ENCODE measurements around the gene NME7.

The NME7 gene

DNA sequence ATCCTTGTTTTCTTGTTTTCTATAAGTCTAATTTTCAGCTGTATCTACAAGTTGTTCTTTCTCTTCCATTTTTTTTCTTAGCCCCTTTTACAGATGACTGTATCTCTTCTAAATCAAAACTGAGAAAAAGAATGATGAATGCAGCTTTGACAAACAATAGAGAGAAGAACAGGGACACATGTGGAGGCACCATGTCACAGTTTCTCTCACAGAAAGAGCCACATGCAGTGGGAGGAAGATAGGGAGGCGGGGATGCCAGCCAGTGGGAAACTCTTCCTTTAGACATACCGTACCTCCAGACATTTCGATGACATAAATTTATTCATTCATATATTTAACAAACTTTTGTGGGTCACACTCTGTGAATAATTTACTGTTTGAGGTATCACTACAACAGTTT, 45.5 kb downstream of the NME7 start:
- Histone ChIP-seq H3K9me3 (ENCODE audit: insufficient read depth, low read depth, low read length) (no peaks in the 10 kb centered on the region), H3K4me1 (ENCODE audit: insufficient read depth, low read length, poor library complexity, severe bottlenecking) (peaks cover 10% of the 10 kb centered on the region), H3K9me2 (replicated peaks; ENCODE audit: low read depth, low read length) (no peaks in the 10 kb centered on the region), H3K4me2 (ENCODE audit: low read depth, low read length, poor library complexity, severe bottlenecking) (no peak overlapping the region), H3K36me3 (ENCODE audit: insufficient read depth, low read length) (no peaks in the 10 kb centered on the region), H3K4me3 (ENCODE audit: low read length, poor library complexity, severe bottlenecking) (no peak overlapping the region), H3K27me3 (ENCODE audit: insufficient read depth, low read length, poor library complexity, severe bottlenecking) (no peaks in the 10 kb centered on the region), H4K20me1 (ENCODE audit: insufficient read depth, low read length, poor library complexity, severe bottlenecking) (no peaks in the 10 kb centered on the region), H3K79me2 (ENCODE audit: insufficient read depth, low read length) (no peaks in the 10 kb centered on the region), H3K9ac (ENCODE audit: low read depth, low read length, poor library complexity, severe bottlenecking) (no peak overlapping the region), H3F3A (ENCODE audit: low read depth) (no peaks in the 10 kb centered on the region), H2AFZ (ENCODE audit: low read length) (no peak overlapping the region)
- no peak for TF ChIP-seq EZH2phosphoT487 (IDR thresholded peaks at IDR 0.05; ENCODE audit: borderline replicate concordance)
- TF ChIP-seq, protein P1, sequence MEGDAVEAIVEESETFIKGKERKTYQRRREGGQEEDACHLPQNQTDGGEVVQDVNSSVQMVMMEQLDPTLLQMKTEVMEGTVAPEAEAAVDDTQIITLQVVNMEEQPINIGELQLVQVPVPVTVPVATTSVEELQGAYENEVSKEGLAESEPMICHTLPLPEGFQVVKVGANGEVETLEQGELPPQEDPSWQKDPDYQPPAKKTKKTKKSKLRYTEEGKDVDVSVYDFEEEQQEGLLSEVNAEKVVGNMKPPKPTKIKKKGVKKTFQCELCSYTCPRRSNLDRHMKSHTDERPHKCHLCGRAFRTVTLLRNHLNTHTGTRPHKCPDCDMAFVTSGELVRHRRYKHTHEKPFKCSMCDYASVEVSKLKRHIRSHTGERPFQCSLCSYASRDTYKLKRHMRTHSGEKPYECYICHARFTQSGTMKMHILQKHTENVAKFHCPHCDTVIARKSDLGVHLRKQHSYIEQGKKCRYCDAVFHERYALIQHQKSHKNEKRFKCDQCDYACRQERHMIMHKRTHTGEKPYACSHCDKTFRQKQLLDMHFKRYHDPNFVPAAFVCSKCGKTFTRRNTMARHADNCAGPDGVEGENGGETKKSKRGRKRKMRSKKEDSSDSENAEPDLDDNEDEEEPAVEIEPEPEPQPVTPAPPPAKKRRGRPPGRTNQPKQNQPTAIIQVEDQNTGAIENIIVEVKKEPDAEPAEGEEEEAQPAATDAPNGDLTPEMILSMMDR (conservative IDR thresholded peaks at IDR 0.05; ENCODE audit: low read length): no peak

DNA sequence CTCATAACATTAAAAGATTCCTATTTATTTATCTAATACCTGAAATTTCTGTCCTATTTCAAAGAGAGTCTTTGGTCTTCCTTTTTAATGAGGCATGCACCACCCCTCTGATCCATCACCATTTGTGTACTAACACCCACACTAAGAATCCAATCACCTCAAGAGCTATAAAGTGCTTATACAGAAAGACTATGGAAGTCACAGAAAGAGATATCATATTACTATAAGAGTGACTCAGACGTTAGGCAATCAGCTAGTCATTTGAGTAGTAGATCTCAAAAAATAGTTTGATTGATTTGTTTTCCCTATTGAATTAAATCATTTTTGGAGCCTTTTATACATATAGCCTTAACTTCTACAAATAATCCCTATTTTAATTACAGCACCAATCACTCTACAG, 46.1 kb downstream of the NME7 start:
- no peak for TF ChIP-seq EZH2phosphoT487 (IDR thresholded peaks at IDR 0.05; ENCODE audit: borderline replicate concordance)
- TF ChIP-seq, protein P1 (conservative IDR thresholded peaks at IDR 0.05; ENCODE audit: low read length): no peak
- Histone ChIP-seq H3F3A (ENCODE audit: low read depth) (no peaks in the 10 kb centered on the region), H3K9me3 (ENCODE audit: insufficient read depth, low read depth, low read length) (no peaks in the 10 kb centered on the region), H3K27me3 (ENCODE audit: insufficient read depth, low read length, poor library complexity, severe bottlenecking) (no peaks in the 10 kb centered on the region), H3K9ac (ENCODE audit: low read depth, low read length, poor library complexity, severe bottlenecking) (no peak overlapping the region), H3K4me3 (ENCODE audit: low read length, poor library complexity, severe bottlenecking) (no peak overlapping the region), H4K20me1 (ENCODE audit: insufficient read depth, low read length, poor library complexity, severe bottlenecking) (no peaks in the 10 kb centered on the region), H3K36me3 (ENCODE audit: insufficient read depth, low read length) (no peaks in the 10 kb centered on the region), H3K9me2 (replicated peaks; ENCODE audit: low read depth, low read length) (no peaks in the 10 kb centered on the region), H3K4me2 (ENCODE audit: low read depth, low read length, poor library complexity, severe bottlenecking) (no peak overlapping the region), H2AFZ (ENCODE audit: low read length) (no peak overlapping the region), H3K4me1 (ENCODE audit: insufficient read depth, low read length, poor library complexity, severe bottlenecking) (peaks cover 4% of the 10 kb centered on the region), H3K79me2 (ENCODE audit: insufficient read depth, low read length) (no peaks in the 10 kb centered on the region)

DNA sequence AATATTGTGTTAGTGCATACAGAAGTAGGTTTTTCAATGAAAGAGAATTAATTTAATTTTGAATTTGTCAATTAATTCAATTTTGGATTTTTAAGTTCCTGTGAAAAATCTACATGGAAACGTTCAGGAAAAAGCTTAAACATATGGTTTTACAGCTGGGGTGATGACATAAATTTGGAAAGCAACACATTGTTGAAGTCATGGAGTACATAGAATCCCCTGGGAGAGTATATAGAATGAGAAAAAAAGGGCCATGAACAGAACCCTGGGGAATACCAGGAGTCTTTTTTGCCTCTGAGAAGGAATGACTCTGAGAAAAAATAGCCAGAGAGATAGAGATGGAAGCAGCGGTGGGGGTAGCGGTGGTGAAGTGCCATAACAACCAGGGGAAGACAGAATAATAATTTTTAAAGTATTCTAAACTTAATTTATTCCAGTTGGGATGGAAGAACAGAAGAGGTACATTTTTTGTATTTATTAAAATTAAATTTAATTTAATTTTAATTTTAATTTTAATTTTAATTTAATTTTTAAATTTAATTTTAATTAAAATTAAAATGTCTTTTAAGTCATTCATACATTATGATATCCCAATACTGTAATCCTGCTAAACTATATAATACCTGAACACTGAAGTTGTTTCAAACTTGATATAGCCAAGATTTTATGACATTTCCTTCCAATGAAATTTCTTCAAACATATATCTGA, 48.9 kb downstream of the NME7 start:
- no peaks in the 10 kb centered on the region for H3K36me3 ChIP-seq (ENCODE audit: insufficient read depth, low read length)
- TF ChIP-seq, protein P1 (conservative IDR thresholded peaks at IDR 0.05; ENCODE audit: low read length): no peak
- TF ChIP-seq EZH2phosphoT487 (IDR thresholded peaks at IDR 0.05; ENCODE audit: borderline replicate concordance): no peak
- no peaks in the 10 kb centered on the region for H3F3A ChIP-seq (ENCODE audit: low read depth)
- no peak overlapping the region for H2AFZ ChIP-seq (ENCODE audit: low read length)
- no peaks in the 10 kb centered on the region for H3K9me3 ChIP-seq (ENCODE audit: insufficient read depth, low read depth, low read length)
- H3K4me3 ChIP-seq (ENCODE audit: low read length, poor library complexity, severe bottlenecking): no peak overlapping the region
- H4K20me1 ChIP-seq (ENCODE audit: insufficient read depth, low read length, poor library complexity, severe bottlenecking): no peaks in the 10 kb centered on the region
- no peaks in the 10 kb centered on the region for H3K4me1 ChIP-seq (ENCODE audit: insufficient read depth, low read length, poor library complexity, severe bottlenecking)
- H3K4me2 ChIP-seq (ENCODE audit: low read depth, low read length, poor library complexity, severe bottlenecking): no peak overlapping the region
- H3K79me2 ChIP-seq (ENCODE audit: insufficient read depth, low read length): no peaks in the 10 kb centered on the region
- no peaks in the 10 kb centered on the region for H3K27me3 ChIP-seq (ENCODE audit: insufficient read depth, low read length, poor library complexity, severe bottlenecking)
- no peak overlapping the region for H3K9ac ChIP-seq (ENCODE audit: low read depth, low read length, poor library complexity, severe bottlenecking)
- no peaks in the 10 kb centered on the region for H3K9me2 ChIP-seq (replicated peaks; ENCODE audit: low read depth, low read length)

Data from Loucy (cell line).